Measurements from ENCODE around the gene SLC26A9. TPM values are rescaled to one million over a fixed set of nuclear protein-coding genes. Genes with fewer than 3 reads are reported as not detected.

SLC26A9 gene
- total RNA-seq, 6 experiments from 2014 or later, result 0.09 TPM; not detected in 5

DNA sequence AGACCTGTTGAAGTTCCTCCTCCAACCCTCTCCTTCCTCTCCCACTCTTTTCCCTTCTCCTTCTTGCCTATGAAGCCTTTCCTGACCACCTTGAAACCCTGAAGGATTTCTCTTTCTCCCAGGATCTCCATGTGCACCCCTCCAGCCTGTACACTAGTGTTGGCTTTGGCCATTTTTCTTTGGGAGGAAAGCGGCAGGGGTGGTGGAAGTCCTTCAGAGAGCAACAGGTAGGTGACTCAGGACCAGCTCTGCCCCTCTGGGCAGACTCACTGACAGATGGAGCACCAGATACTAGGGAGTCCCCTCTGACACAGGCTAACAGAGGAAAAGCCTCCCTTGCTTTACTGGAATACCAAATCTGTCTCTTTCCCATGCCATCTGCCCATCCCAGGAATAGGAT, 4.6 kb downstream of the SLC26A9 start:
- Histone ChIP-seq H3K4me3 (no peak overlapping the region), H3K27me3 (no peaks in the 10 kb centered on the region), H3K36me3 (no peaks in the 10 kb centered on the region), H3K9me3 (no peaks in the 10 kb centered on the region), H3K4me1 (no peaks in the 10 kb centered on the region), H3K27ac (no peak overlapping the region)
- WGBS (ENCODE audit: insufficient coverage, low coverage, low lambda C conversion rate, missing lambda C conversion rate), result no CpG with 5 or more reads among the region's 1 CpG
- intact Hi-C loops (cut with DNase I), result no loop called here
- TF ChIP-seq POLR2A (IDR thresholded peaks at IDR 0.05), result no peak
- TF ChIP-seq, protein P1, sequence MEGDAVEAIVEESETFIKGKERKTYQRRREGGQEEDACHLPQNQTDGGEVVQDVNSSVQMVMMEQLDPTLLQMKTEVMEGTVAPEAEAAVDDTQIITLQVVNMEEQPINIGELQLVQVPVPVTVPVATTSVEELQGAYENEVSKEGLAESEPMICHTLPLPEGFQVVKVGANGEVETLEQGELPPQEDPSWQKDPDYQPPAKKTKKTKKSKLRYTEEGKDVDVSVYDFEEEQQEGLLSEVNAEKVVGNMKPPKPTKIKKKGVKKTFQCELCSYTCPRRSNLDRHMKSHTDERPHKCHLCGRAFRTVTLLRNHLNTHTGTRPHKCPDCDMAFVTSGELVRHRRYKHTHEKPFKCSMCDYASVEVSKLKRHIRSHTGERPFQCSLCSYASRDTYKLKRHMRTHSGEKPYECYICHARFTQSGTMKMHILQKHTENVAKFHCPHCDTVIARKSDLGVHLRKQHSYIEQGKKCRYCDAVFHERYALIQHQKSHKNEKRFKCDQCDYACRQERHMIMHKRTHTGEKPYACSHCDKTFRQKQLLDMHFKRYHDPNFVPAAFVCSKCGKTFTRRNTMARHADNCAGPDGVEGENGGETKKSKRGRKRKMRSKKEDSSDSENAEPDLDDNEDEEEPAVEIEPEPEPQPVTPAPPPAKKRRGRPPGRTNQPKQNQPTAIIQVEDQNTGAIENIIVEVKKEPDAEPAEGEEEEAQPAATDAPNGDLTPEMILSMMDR (IDR thresholded peaks at IDR 0.05), result no peak
- DNase-seq, result no peak
- ATAC-seq, result no peak

DNA sequence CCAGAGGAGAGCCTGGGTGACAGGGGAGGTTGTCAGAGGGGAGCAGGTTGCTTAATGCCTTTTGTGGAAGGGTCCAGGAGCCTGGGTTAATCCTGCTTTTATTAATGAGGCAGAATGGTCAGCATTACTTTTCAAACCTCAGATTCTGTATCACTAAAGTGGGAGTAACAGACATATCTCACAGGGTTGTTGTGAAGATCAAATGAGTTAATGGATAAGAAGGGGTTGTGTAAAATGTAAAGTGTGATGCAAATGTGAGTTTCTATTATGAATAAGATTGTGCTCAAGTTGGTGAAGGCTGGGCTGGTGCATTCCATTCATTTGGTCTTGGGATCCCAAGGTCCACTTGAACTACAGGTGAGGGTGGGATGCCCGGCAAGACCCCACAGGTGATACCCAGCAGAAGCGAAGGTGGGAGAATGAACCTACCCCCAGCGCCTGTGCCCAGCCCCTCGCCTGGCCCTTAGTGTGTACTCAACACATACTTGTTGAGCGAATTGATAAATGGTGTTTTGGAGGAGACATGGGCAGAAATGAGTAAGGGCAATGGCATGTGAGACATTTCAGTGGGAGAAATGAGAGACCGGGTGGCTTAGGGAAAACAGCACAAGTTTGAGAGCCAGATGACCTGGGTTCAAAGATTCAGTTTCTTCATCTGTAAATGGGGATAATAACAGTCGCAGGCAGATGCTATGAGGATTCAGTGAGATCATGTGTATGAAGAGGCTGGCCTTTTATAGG, 6.2 kb downstream of the SLC26A9 start:
- Histone ChIP-seq H3K9me3 (no peaks in the 10 kb centered on the region), H3K27ac (no peak overlapping the region), H3K36me3 (no peaks in the 10 kb centered on the region), H3K4me1 (no peaks in the 10 kb centered on the region), H3K27me3 (no peaks in the 10 kb centered on the region), H3K4me3 (no peak overlapping the region)
- DNase-seq, result no peak
- ATAC-seq, result no peak
- intact Hi-C loops (cut with DNase I), result no loop called here
- WGBS (ENCODE audit: insufficient coverage, low coverage, low lambda C conversion rate, missing lambda C conversion rate), result 54% methylated on average over 3 of the region's 7 CpGs
- TF ChIP-seq, protein P1 (IDR thresholded peaks at IDR 0.05), result no peak
- no peak for TF ChIP-seq POLR2A (IDR thresholded peaks at IDR 0.05)

DNA sequence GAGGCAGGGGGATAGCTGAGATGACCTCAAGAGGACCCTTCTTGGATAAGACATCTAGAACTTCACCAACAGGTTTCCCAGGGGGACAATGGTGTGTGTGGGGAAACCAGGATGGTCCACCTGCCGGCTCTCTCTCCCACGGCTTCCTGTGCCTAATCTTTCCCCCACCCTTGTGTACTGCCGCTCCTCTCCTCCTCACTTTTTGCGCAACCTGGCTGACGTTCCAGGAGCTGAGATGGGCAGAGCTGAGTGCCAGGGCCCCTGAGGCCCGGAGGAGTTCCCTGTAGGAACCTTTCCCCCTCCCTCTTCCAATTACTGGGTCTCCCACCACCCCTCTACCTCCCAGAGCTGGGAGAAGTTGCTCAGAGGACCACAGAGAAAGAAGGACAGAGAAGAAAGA, 6.9 kb downstream of the SLC26A9 start:
- no peak overlapping the region for H3K27ac ChIP-seq
- no peak for DNase-seq

DNA sequence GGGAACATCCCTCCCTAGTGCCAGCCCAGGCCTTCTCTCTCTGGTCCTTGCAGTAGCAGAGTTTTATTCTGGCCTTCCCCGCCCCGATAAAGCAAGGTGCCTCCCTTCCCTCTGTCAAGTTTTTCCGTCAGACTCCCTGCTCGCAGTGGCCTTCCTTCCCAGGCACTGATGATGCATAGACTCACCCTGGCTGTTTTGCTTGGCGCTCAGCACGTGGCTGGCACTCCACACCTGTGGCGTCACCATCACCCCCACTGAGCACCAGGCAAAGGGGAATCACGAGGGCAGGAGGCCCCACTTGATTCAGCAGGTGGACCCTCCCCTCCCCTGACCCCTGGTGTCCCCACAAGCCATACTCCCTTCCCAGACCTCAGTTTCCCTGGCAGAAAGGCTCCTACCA, 7.4 kb downstream of the SLC26A9 start:
- Histone ChIP-seq H3K9me3 (no peaks in the 10 kb centered on the region), H3K36me3 (no peaks in the 10 kb centered on the region), H3K27ac (no peak overlapping the region), H3K4me1 (no peaks in the 10 kb centered on the region), H3K4me3 (no peak overlapping the region), H3K27me3 (no peaks in the 10 kb centered on the region)
- no peak for TF ChIP-seq POLR2A (IDR thresholded peaks at IDR 0.05)
- TF ChIP-seq, protein P1 (IDR thresholded peaks at IDR 0.05), result no peak
- WGBS (ENCODE audit: insufficient coverage, low coverage, low lambda C conversion rate, missing lambda C conversion rate), result 60% methylated on average over 2 of the region's 8 CpGs
- ATAC-seq, result no peak
- intact Hi-C loops (cut with DNase I), result no loop called here
- no peak for DNase-seq

More for the DNA sequence above, 6.9 kb downstream of the SLC26A9 start:
- Histone ChIP-seq H3K9me3 (no peaks in the 10 kb centered on the region), H3K4me1 (no peaks in the 10 kb centered on the region), H3K27me3 (no peaks in the 10 kb centered on the region), H3K4me3 (no peak overlapping the region), H3K36me3 (no peaks in the 10 kb centered on the region)
- no peak for TF ChIP-seq POLR2A (IDR thresholded peaks at IDR 0.05)
- TF ChIP-seq, protein P1 (IDR thresholded peaks at IDR 0.05), result no peak
- intact Hi-C loops (cut with DNase I), result no loop called here
- ATAC-seq, result no peak
- WGBS (ENCODE audit: insufficient coverage, low coverage, low lambda C conversion rate, missing lambda C conversion rate), result 46% methylated on average over 5 of the region's 6 CpGs
